HepG2 (cell line): ENCODE measurements around the gene SYNGR1. TPM values are rescaled to one million over a fixed set of nuclear protein-coding genes. Genes with fewer than 3 reads are reported as not detected.

Source experiments
- ATAC-seq: fragments of 200-7000 bp; cut with Tn5 transposase; 3 replicates; pipeline ENCODE4 v1.9.1; 2020; ENCODE audit warnings: mild to moderate bottlenecking, moderate library complexity
- BruUV-seq: library from RNA; stranded (reverse); fragments of 400-500 nt; replicated peaks from 2 replicates; lab custom pipeline; 2021; lab: Mats Ljungman, UMichigan
- CTCF ChIA-PET: fragments of 300-600 bp; formaldehyde crosslinking; extraction: SDS; loops from one replicate; lab custom pipeline; 2021; ENCODE audit warnings: low total read pairs, inconsistent platforms, low intra/inter-chr PET ratio; lab: Yijun Ruan, JAX
- POLR2A ChIA-PET: fragments of 350-600 bp; sonication (Branson Sonifier 250); formaldehyde crosslinking; loops from one replicate; lab custom pipeline; 2020; ENCODE audit warnings: antibody characterized with exemption, inconsistent platforms; lab: Yijun Ruan, JAX
- DNase-seq: peaks from one replicate; pipeline ENCODE4 v3.0.0-alpha.2; 2015; ENCODE audit warnings: low spot score
- FAIRE-seq: peaks from 3 replicates; lab custom pipeline; 2011; peaks lifted over from hg19 to GRCh38; lab: Jason Lieb, UNC
- H2AFZ ChIP-seq: one replicate; pipeline ENCODE4 v1.6.1; 2011; ENCODE audit warnings: low read length, inconsistent platforms
- H3K27ac ChIP-seq: fragments of 300-600 bp; 3 replicates; pipeline ENCODE4 v1.8.0; 2011; ENCODE audit warnings: mixed run types, mild to moderate bottlenecking, mixed read lengths, low read length, inconsistent platforms; ENCODE audit not compliant: insufficient read depth; ENCODE audit errors: extremely low read length
- H3K27me3 ChIP-seq, 2 experiments: fragments of 200-600 bp in 1 of 2; 2 replicates in 1 of 2; 3 replicates in 1 of 2; pipeline versions ENCODE4 v1.6.0 to v1.8.0; 2011; ENCODE audit warnings: low read length in 2 of 2, mild to moderate bottlenecking in 2 of 2, moderate library complexity in 2 of 2, inconsistent platforms in 1 of 2; ENCODE audit not compliant: insufficient read depth in 2 of 2, control insufficient read depth in 1 of 2
- H3K36me3 ChIP-seq, 2 experiments: fragments of 200-600 bp in 1 of 2; replicated peaks in 1 of 2; 2 replicates in 1 of 2; 3 replicates in 1 of 2; pipeline versions ENCODE4 v1.5.1 to v1.8.0; 2011; ENCODE audit warnings: low read length in 2 of 2, inconsistent platforms in 1 of 2; ENCODE audit not compliant: insufficient read depth in 2 of 2, control insufficient read depth in 1 of 2
- H3K4me1 ChIP-seq: 2 replicates; pipeline ENCODE4 v1.5.1; 2012; ENCODE audit warnings: low read length, inconsistent platforms; ENCODE audit not compliant: insufficient read depth
- H3K4me2 ChIP-seq: 2 replicates; pipeline ENCODE4 v1.6.0; 2011; ENCODE audit warnings: low read depth, low read length, inconsistent platforms
- H3K4me3 ChIP-seq, 3 experiments: fragments of 200-600 bp in 1 of 3; sonication (generic), shearing (Covaris generic) in 1 of 3; replicated peaks in 1 of 3; 2 replicates each; pipeline ENCODE4 v1.5.1; 2011 to 2016; ENCODE audit warnings: low read length in 3 of 3, inconsistent platforms in 2 of 3, low read depth in 2 of 3, mild to moderate bottlenecking in 2 of 3, control low read depth in 1 of 3, mixed read lengths in 1 of 3; ENCODE audit not compliant: insufficient read depth in 1 of 3
- H3K79me2 ChIP-seq: one replicate; pipeline ENCODE4 v1.6.1; 2011; ENCODE audit warnings: low read length, inconsistent platforms; ENCODE audit not compliant: insufficient read depth
- H3K9ac ChIP-seq: 2 replicates; pipeline ENCODE4 v1.6.0; 2011; ENCODE audit warnings: mild to moderate bottlenecking, low read depth, low read length, inconsistent platforms; ENCODE audit not compliant: insufficient read depth
- H3K9me3 ChIP-seq: 2 replicates; pipeline ENCODE4 v1.5.1; 2012; ENCODE audit warnings: mild to moderate bottlenecking, low read length
- H4K20me1 ChIP-seq: 2 replicates; pipeline ENCODE4 v1.6.0; 2011; ENCODE audit warnings: inconsistent platforms, mild to moderate bottlenecking, low read length, moderate library complexity; ENCODE audit not compliant: insufficient read depth
- AKAP8 ChIP-seq: sonication (generic); formaldehyde crosslinking; IDR thresholded peaks from 2 replicates; pipeline ENCODE4 v1.5.1; 2020; ENCODE audit warnings: mild to moderate bottlenecking, missing genetic modification reagents
- CCAR2 ChIP-seq: fragments of 200-400 bp; formaldehyde crosslinking; optimal IDR thresholded peaks from 2 replicates; pipeline ENCODE3; 2018; ENCODE audit warnings: low read depth, mild to moderate bottlenecking, low read length, moderate library complexity
- RBM22 ChIP-seq: fragments of 200-400 bp; formaldehyde crosslinking; optimal IDR thresholded peaks from 2 replicates; pipeline ENCODE3; 2017; ENCODE audit warnings: mild to moderate bottlenecking, low read length, moderate library complexity
- SIN3B ChIP-seq: fragments of 150-350 bp; IDR thresholded peaks from 2 replicates; pipeline ENCODE4 v1.6.1; 2014; ENCODE audit warnings: low read length
- ZNF768 ChIP-seq: sonication (generic); formaldehyde crosslinking; IDR thresholded peaks from 2 replicates; pipeline ENCODE4 v1.4.0; 2020; ENCODE audit warnings: missing genetic modification reagents
- WGBS: methylation state at CpG from one replicate; pipeline ENCODE4 v1.1.6; 2017; ENCODE audit warnings: low lambda C conversion rate; 5-methylcytosine and 5-hydroxymethylcytosine counted together
- in situ Hi-C: cut with HindIII; loops from 2 replicates; pipeline ENCODE4 v1.10.0; 2017; ENCODE audit warnings: low pct_unique_long_range_greater_than_20kb; ENCODE audit not compliant: extremely low pct_ligation_motif_present
- intact Hi-C: fragments of 100-400 bp; cut with micrococcal nuclease; formaldehyde crosslinking; loops from one replicate; pipeline ENCODE4 v1.10.0; 2022; ENCODE audit not compliant: unreplicated experiment
- polyA plus RNA-seq, 8 experiments: library from polyadenylated mRNA; depleted of rRNA in 3 of 8; stranded (reverse) in 7 of 8; unstranded in 1 of 8; fragments of >200 nt; fragmentation: Illumina TruSeq in 4 of 8; extraction: Trizol in 4 of 8; gene quantifications; 2 replicates each; pipeline versions ENCODE4 v1.2.1 to v1.2.3, GENCODE V29; 2011 to 2016; ENCODE audit warnings: low read depth in 4 of 8, missing spikeins in 1 of 8, mixed read lengths in 1 of 8; ENCODE audit not compliant: insufficient read depth in 1 of 8
- total RNA-seq, 5 experiments: library from RNA; depleted of rRNA; stranded (reverse); fragments of >200 nt; fragmentation: Illumina TruSeq; extraction: Trizol; gene quantifications; 2 replicates each; pipeline ENCODE4 v1.2.3, GENCODE V29; 2016; ENCODE audit warnings: low read depth in 1 of 5
- TF ChIP-seq, protein P1 (sequence below), 2 experiments: sonication (generic) in 1 of 2; formaldehyde crosslinking in 1 of 2; IDR thresholded peaks; 2 replicates each; pipeline versions ENCODE4 v1.4.0 to v1.6.1; 2018 to 2020; ENCODE audit warnings: missing genetic modification reagents in 2 of 2, borderline replicate concordance in 1 of 2, low read depth in 1 of 2, mild to moderate bottlenecking in 1 of 2, missing biosample characterization in 1 of 2
- TF ChIP-seq, protein P2 (sequence below): sonication (generic); formaldehyde crosslinking; IDR thresholded peaks from 2 replicates; pipeline ENCODE4 v1.4.0; 2020; ENCODE audit warnings: missing genetic modification reagents
- TF ChIP-seq, protein P3 (sequence below): sonication (generic); formaldehyde crosslinking; IDR thresholded peaks from 2 replicates; pipeline ENCODE4 v1.5.1; 2020; ENCODE audit warnings: missing genetic modification reagents, mild to moderate bottlenecking, borderline replicate concordance

Gene SYNGR1
- total and polyA plus RNA-seq, 2 of the 13 experiments (the other 11 are each of a cell fraction or from before 2014, with no cell fraction given): 0.27 to 2.7 TPM

DNA sequence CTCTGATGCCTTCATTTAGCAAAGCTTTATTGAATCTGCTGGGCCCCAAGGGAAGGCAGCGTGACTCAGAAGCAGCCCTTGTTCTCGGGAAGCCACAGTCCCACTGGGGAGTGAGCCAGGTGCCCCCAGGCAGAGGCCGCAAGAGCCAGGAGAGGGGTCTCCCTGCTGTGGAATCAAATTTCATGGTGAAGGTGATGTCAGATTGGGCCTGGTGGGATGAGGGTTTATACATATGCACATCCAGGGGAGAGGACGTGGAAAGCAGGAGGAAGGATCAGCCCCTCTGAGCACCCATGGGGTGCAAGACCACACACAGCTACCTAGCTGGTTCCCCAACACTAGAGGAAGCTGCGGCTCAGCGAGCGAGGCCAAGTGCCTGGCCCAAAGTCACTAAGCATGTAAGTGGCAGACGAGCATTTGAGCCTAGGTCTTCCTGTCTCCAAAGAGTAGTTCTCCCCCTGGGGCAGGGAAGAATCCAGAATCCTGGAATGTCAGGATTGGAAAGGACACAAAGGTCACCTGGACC is 2.0 kb downstream of the SYNGR1 start:
- BruUV-seq: no TSS peak
- Histone ChIP-seq H3K9ac (no peak overlapping the region), H4K20me1 (no peaks in the 10 kb centered on the region)
- TF ChIP-seq ZNF768 (CRISPR knock-in tag) (0 out of 2 replicates have a peak, but pooled peaks have one; percentile 16), AKAP8 (no peak)
- TF ChIP-seq, all 625 proteins: peak for 1
- Histone ChIP-seq H3K27me3 (peaks cover 12 to 27% of the 10 kb centered on the region in 2 experiments), H3K4me1 (peaks cover 22% of the 10 kb centered on the region), H3K9me3 (no peaks in the 10 kb centered on the region), H3K36me3 (no peaks in the 10 kb centered on the region), H3K27ac (no peak overlapping the region), H3K4me2 (no peak overlapping the region), H3K79me2 (no peaks in the 10 kb centered on the region), H2AFZ (no peak overlapping the region), H3K4me3 (no peak overlapping the region)
- 45% methylated on average over 4 of the region's 8 CpGs for WGBS
- ChIA-PET CTCF (no interaction called here), POLR2A (interaction anchor here (1.3 kb wide), 1 partner anchor 32 kb away, joined by 3 read pairs; the partner anchor contains the start of gene RPL3)
- ATAC-seq (no peak; the same call in 2 of the 3 replicates), DNase-seq (no peak), FAIRE-seq (no peak)
- in situ Hi-C loops: no loop called here
- intact Hi-C loops: no loop called here

DNA sequence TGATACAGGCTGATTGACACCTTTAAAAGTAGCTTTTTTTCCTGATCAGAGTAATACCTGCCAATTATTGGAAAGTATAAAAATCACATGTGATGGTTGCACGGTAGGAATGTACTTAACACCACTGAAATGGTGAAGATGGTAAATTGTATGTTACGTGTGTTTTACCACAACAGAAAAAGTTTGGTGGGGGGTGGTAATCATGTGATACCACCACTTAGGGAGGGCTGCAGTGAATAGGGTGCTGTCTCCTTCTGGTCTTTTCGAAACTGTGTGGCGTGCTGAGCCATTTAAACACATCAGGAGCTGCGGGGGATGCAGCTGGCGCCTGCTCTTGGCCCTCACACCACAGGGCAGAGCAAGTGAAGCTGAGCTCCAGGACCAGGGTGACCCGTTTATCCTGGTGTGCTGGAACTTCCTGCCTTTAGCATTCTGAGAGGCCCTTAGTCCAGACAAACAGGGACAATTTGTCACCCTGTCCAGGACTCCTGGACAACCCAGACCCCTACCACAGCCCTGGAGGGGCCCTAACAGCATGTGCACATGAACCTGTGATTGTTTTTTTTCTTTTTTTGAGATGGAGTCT is 2.6 kb downstream of the SYNGR1 start:
- WGBS: 69% methylated on average over 2 of the region's 7 CpGs
- ChIA-PET POLR2A (interaction anchor here (1.3 kb wide), 1 partner anchor 33 kb away, joined by 3 read pairs; the partner anchor contains the start of gene RPL3), CTCF (no interaction called here)
- no peak overlapping the region for H3K4me2 ChIP-seq
- H3K4me3 ChIP-seq: no peak overlapping the region
- no peak overlapping the region for H3K27ac ChIP-seq
- H3K36me3 ChIP-seq: no peaks in the 10 kb centered on the region
- TF ChIP-seq, protein P1, sequence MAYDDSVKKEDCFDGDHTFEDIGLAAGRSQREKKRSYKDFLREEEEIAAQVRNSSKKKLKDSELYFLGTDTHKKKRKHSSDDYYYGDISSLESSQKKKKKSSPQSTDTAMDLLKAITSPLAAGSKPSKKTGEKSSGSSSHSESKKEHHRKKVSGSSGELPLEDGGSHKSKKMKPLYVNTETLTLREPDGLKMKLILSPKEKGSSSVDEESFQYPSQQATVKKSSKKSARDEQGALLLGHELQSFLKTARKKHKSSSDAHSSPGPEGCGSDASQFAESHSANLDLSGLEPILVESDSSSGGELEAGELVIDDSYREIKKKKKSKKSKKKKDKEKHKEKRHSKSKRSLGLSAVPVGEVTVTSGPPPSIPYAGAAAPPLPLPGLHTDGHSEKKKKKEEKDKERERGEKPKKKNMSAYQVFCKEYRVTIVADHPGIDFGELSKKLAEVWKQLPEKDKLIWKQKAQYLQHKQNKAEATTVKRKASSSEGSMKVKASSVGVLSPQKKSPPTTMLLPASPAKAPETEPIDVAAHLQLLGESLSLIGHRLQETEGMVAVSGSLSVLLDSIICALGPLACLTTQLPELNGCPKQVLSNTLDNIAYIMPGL (CRISPR knock-in tag; IDR thresholded peaks at IDR 0.05; ENCODE audit: borderline replicate concordance in 1 of 2, low read depth in 1 of 2): no peak
- TF ChIP-seq, protein P2, sequence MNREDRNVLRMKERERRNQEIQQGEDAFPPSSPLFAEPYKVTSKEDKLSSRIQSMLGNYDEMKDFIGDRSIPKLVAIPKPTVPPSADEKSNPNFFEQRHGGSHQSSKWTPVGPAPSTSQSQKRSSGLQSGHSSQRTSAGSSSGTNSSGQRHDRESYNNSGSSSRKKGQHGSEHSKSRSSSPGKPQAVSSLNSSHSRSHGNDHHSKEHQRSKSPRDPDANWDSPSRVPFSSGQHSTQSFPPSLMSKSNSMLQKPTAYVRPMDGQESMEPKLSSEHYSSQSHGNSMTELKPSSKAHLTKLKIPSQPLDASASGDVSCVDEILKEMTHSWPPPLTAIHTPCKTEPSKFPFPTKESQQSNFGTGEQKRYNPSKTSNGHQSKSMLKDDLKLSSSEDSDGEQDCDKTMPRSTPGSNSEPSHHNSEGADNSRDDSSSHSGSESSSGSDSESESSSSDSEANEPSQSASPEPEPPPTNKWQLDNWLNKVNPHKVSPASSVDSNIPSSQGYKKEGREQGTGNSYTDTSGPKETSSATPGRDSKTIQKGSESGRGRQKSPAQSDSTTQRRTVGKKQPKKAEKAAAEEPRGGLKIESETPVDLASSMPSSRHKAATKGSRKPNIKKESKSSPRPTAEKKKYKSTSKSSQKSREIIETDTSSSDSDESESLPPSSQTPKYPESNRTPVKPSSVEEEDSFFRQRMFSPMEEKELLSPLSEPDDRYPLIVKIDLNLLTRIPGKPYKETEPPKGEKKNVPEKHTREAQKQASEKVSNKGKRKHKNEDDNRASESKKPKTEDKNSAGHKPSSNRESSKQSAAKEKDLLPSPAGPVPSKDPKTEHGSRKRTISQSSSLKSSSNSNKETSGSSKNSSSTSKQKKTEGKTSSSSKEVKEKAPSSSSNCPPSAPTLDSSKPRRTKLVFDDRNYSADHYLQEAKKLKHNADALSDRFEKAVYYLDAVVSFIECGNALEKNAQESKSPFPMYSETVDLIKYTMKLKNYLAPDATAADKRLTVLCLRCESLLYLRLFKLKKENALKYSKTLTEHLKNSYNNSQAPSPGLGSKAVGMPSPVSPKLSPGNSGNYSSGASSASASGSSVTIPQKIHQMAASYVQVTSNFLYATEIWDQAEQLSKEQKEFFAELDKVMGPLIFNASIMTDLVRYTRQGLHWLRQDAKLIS (CRISPR knock-in tag): no peak
- TF ChIP-seq RBM22: no peak
- TF ChIP-seq SIN3B: no peak
- no peak for TF ChIP-seq CCAR2
- TF ChIP-seq, protein P3, sequence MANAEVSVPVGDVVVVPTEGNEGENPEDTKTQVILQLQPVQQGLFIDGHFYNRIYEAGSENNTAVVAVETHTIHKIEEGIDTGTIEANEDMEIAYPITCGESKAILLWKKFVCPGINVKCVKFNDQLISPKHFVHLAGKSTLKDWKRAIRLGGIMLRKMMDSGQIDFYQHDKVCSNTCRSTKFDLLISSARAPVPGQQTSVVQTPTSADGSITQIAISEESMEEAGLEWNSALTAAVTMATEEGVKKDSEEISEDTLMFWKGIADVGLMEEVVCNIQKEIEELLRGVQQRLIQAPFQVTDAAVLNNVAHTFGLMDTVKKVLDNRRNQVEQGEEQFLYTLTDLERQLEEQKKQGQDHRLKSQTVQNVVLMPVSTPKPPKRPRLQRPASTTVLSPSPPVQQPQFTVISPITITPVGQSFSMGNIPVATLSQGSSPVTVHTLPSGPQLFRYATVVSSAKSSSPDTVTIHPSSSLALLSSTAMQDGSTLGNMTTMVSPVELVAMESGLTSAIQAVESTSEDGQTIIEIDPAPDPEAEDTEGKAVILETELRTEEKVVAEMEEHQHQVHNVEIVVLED: no peak
- H3K4me1 ChIP-seq: peaks cover 22% of the 10 kb centered on the region
- peaks cover 12 to 27% of the 10 kb centered on the region in 2 experiments for H3K27me3 ChIP-seq
- H3K9me3 ChIP-seq: no peaks in the 10 kb centered on the region
- H4K20me1 ChIP-seq: no peaks in the 10 kb centered on the region
- no peak overlapping the region for H3K9ac ChIP-seq
- BruUV-seq: no TSS peak
- no peak overlapping the region for H2AFZ ChIP-seq
- in situ Hi-C loops (no loop called here), intact Hi-C loops (no loop called here)
- FAIRE-seq (no peak), DNase-seq (no peak), ATAC-seq (no peak)
- H3K79me2 ChIP-seq: no peaks in the 10 kb centered on the region
